Hepatocyte (in vitro differentiated cells): ENCODE data around the gene LAMB4. TPM values are rescaled to one million over a fixed set of nuclear protein-coding genes. Genes with fewer than 3 reads are reported as not detected.

ENCODE experiments used
- DNase-seq: peaks from one replicate; pipeline ENCODE4 v3.0.0-alpha.2; 2016; ENCODE audit warnings: low spot score
- H2AFZ ChIP-seq: fragments of 200-600 bp; sonication (generic); 2 replicates; pipeline ENCODE4 v1.6.0; 2016; ENCODE audit warnings: antibody characterized with exemption, mild to moderate bottlenecking
- H3K27ac ChIP-seq: fragments of 200-600 bp; sonication (generic); 2 replicates; pipeline ENCODE4 v1.5.1; 2016; ENCODE audit warnings: mild to moderate bottlenecking
- H3K27me3 ChIP-seq: fragments of 200-600 bp; sonication (generic); 2 replicates; pipeline ENCODE4 v1.6.1; 2016
- H3K36me3 ChIP-seq: fragments of 200-600 bp; sonication (generic); replicated peaks from 2 replicates; pipeline ENCODE4 v1.5.1; 2016; ENCODE audit warnings: low read depth; ENCODE audit not compliant: insufficient read depth
- H3K4me1 ChIP-seq: fragments of 200-600 bp; sonication (generic); 2 replicates; pipeline ENCODE4 v1.5.1; 2016; ENCODE audit warnings: mild to moderate bottlenecking, moderate library complexity; ENCODE audit not compliant: insufficient read depth
- H3K4me2 ChIP-seq: fragments of 200-600 bp; sonication (generic); 2 replicates; pipeline ENCODE4 v1.6.0; 2016
- H3K4me3 ChIP-seq: fragments of 200-600 bp; sonication (generic); 2 replicates; pipeline ENCODE4 v1.5.1; 2016; ENCODE audit warnings: mild to moderate bottlenecking
- H3K79me2 ChIP-seq: fragments of 200-600 bp; sonication (generic); 2 replicates; pipeline ENCODE4 v1.6.0; 2017; ENCODE audit warnings: mild to moderate bottlenecking
- H3K9me2 ChIP-seq: fragments of 200-600 bp; sonication (generic); replicated peaks from 2 replicates; pipeline ENCODE4 v1.6.0; 2017; ENCODE audit warnings: mild to moderate bottlenecking; ENCODE audit not compliant: insufficient read depth
- H3K9me3 ChIP-seq: fragments of 200-600 bp; sonication (generic); 2 replicates; pipeline ENCODE4 v1.5.1; 2016; ENCODE audit warnings: low read depth, mild to moderate bottlenecking
- H4K20me1 ChIP-seq: fragments of 200-600 bp; sonication (generic); 2 replicates; pipeline ENCODE4 v1.6.0; 2016; ENCODE audit warnings: mild to moderate bottlenecking; ENCODE audit not compliant: insufficient read depth, poor library complexity, severe bottlenecking
- EZH2 ChIP-seq: fragments of 200-600 bp; sonication (generic); IDR thresholded peaks from 2 replicates; pipeline ENCODE4 v1.6.1; 2016; ENCODE audit warnings: antibody characterized with exemption, mild to moderate bottlenecking, borderline replicate concordance
- EZH2phosphoT487 ChIP-seq: fragments of 200-600 bp; sonication (generic); IDR thresholded peaks from one replicate; pipeline ENCODE4 v1.6.1; 2018; ENCODE audit warnings: antibody characterized with exemption, mild to moderate bottlenecking, low read depth, moderate library complexity; ENCODE audit not compliant: unreplicated experiment, severe bottlenecking
- WGBS: methylation state at CpG from one replicate; pipeline ENCODE4 v1.1.6; 2016; ENCODE audit warnings: low lambda C conversion rate; ENCODE audit errors: missing lambda C conversion rate; 5-methylcytosine and 5-hydroxymethylcytosine counted together
- polyA plus RNA-seq: library from polyadenylated mRNA; unstranded; fragments of >200 nt; fragmentation: Nextera tagmentation; extraction: Ambion mirVana; gene quantifications from 2 replicates; pipeline ENCODE4 v1.2.1, GENCODE V29; 2016
- total RNA-seq: library from RNA; depleted of rRNA; stranded (reverse); fragments of >200 nt; gene quantifications from 2 replicates; pipeline ENCODE4 v1.2.3, GENCODE V29; 2014
- TF ChIP-seq, protein P1 (sequence below): fragments of 200-600 bp; sonication (generic); IDR thresholded peaks from 2 replicates; pipeline ENCODE4 v1.5.1; 2016; ENCODE audit warnings: antibody characterized with exemption, mild to moderate bottlenecking; ENCODE audit not compliant: poor library complexity

LAMB4 gene
- total and polyA plus RNA-seq, 2 experiments from 2014 or later: 1.3 to 1.9 TPM

DNA sequence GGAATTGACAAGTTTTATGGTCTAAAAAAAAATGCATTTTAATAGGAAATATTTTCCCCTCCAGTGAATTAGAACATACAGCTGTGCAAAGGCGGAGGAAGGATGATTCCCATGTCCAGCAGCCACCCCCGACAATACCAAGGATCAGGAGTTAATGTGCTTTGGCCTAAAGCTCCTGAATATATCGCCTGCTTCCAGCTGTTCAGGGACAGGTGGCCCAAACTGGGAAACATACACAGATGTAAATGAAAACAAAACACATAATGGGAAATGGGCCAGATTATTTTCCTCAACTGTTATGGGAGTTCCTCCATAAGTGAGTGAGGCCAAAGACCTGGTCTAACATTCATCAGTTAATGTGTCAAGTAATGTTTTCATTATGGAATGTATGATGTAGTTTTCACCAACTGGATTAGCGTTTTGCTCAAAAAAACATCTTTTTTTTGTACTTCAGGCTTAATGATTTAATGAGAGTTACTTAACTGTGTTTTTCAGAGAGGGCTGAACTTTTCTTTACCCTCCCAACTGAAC, 72.1 kb downstream of the LAMB4 start:
- Histone ChIP-seq H3K9me2 (no peaks in the 10 kb centered on the region), H3K4me1 (no peaks in the 10 kb centered on the region), H3K79me2 (no peaks in the 10 kb centered on the region), H4K20me1 (no peaks in the 10 kb centered on the region), H2AFZ (no peak overlapping the region), H3K36me3 (no peaks in the 10 kb centered on the region), H3K4me2 (no peak overlapping the region), H3K4me3 (no peak overlapping the region), H3K9me3 (no peaks in the 10 kb centered on the region), H3K27me3 (no peaks in the 10 kb centered on the region), H3K27ac (no peak overlapping the region)
- WGBS: 82% methylated on average over 4 of the region's 4 CpGs
- DNase-seq: no peak
- TF ChIP-seq EZH2 (no peak), EZH2phosphoT487 (no peak)
- TF ChIP-seq, protein P1, sequence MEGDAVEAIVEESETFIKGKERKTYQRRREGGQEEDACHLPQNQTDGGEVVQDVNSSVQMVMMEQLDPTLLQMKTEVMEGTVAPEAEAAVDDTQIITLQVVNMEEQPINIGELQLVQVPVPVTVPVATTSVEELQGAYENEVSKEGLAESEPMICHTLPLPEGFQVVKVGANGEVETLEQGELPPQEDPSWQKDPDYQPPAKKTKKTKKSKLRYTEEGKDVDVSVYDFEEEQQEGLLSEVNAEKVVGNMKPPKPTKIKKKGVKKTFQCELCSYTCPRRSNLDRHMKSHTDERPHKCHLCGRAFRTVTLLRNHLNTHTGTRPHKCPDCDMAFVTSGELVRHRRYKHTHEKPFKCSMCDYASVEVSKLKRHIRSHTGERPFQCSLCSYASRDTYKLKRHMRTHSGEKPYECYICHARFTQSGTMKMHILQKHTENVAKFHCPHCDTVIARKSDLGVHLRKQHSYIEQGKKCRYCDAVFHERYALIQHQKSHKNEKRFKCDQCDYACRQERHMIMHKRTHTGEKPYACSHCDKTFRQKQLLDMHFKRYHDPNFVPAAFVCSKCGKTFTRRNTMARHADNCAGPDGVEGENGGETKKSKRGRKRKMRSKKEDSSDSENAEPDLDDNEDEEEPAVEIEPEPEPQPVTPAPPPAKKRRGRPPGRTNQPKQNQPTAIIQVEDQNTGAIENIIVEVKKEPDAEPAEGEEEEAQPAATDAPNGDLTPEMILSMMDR: no peak

DNA sequence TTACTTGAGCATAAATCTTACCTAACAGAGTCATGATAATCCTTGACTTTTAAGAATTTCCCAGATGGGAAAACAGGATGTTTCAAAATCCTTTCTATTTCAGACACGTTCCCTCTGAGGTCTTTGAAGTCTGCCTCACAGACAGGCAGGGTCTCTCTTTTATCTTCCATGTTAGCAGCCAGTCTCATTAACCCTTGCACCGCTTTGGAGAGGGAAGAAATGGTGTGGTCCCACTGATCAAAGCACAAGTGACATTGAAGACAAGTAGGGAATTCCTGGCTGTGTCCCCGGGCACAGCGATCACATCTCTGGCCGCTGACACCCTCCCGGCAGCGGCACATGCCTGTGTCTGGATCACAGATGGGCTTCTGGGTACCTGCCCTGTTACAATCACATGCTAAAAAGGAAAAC, 74.5 kb downstream of the LAMB4 start:
- no peak overlapping the region for H3K4me3 ChIP-seq
- H3K9me2 ChIP-seq: no peaks in the 10 kb centered on the region
- DNase-seq: no peak
- no peak overlapping the region for H3K27ac ChIP-seq
- no peak overlapping the region for H2AFZ ChIP-seq
- H3K4me1 ChIP-seq: no peaks in the 10 kb centered on the region
- TF ChIP-seq EZH2: no peak
- TF ChIP-seq, protein P1: no peak
- no peak for TF ChIP-seq EZH2phosphoT487
- no peaks in the 10 kb centered on the region for H3K27me3 ChIP-seq
- WGBS: 43% methylated on average over 7 of the region's 7 CpGs
- no peak overlapping the region for H3K4me2 ChIP-seq
- H3K36me3 ChIP-seq: no peaks in the 10 kb centered on the region
- no peaks in the 10 kb centered on the region for H4K20me1 ChIP-seq
- H3K9me3 ChIP-seq: no peaks in the 10 kb centered on the region
- no peaks in the 10 kb centered on the region for H3K79me2 ChIP-seq

DNA sequence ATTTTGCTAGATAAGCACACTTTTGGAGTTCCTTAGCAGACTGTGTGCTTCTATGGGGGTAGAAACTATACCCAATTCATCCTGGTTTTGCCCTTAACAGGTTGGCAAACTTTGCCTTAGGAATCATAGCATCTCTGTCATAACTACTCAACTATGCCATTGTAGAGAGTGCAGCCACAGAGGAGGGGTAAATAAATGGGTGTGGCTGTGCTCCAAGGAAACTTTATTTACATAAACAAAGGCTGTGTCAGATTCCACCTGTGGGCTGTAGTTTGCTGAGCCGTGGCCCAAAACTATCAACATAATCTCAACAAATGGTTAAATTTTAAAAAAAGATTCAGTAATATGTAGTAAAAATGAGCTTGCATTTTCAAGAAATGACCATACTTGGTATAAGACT, 75.6 kb downstream of the LAMB4 start:
- Histone ChIP-seq H3K4me3 (no peak overlapping the region), H3K36me3 (no peaks in the 10 kb centered on the region), H3K27me3 (no peaks in the 10 kb centered on the region), H3K4me1 (no peaks in the 10 kb centered on the region), H4K20me1 (no peaks in the 10 kb centered on the region), H2AFZ (no peak overlapping the region), H3K79me2 (no peaks in the 10 kb centered on the region), H3K9me2 (no peaks in the 10 kb centered on the region), H3K27ac (no peak overlapping the region), H3K4me2 (no peak overlapping the region), H3K9me3 (no peaks in the 10 kb centered on the region)
- 74% methylated on average over 1 of the region's 1 CpG for WGBS
- TF ChIP-seq EZH2: no peak
- TF ChIP-seq, protein P1: no peak
- no peak for TF ChIP-seq EZH2phosphoT487
- DNase-seq: no peak
